GM12878 (cell line): Measurements from ENCODE around the gene SPATC1L. TPM values are rescaled to one million over a fixed set of nuclear protein-coding genes. Genes with fewer than 3 reads are reported as not detected.

Source experiments
- ATAC-seq: fragments of 200-7000 bp; cut with Tn5 transposase; 3 replicates; pipeline ENCODE4 v1.9.1; 2020; ENCODE audit warnings: mild to moderate bottlenecking, moderate library complexity
- BruUV-seq: library from RNA; stranded (reverse); fragments of 400-500 nt; replicated peaks from 2 replicates; lab custom pipeline; 2021; lab: Mats Ljungman, UMichigan
- CTCF ChIA-PET: fragments of 300-600 bp; sonication (Branson Sonifier 250); formaldehyde crosslinking; extraction: SDS; loops from one replicate; lab custom pipeline; 2021; ENCODE audit warnings: inconsistent platforms; lab: Yijun Ruan, JAX
- POLR2A ChIA-PET: fragments of 350-600 bp; formaldehyde crosslinking; extraction: SDS; loops from one replicate; lab custom pipeline; 2021; ENCODE audit warnings: inconsistent platforms; lab: Charles Lee
- RAD21 ChIA-PET: fragments of 300-600 bp; sonication (Branson Sonifier 250); formaldehyde crosslinking; loops from one replicate; lab custom pipeline; 2023; ENCODE audit warnings: antibody characterized with exemption; ENCODE audit not compliant: unreplicated experiment; lab: Charles Lee
- SMC1A ChIA-PET: fragments of 300-600 bp; sonication (Branson Sonifier 250); formaldehyde crosslinking; loops from one replicate; lab custom pipeline; 2023; ENCODE audit not compliant: unreplicated experiment, uncharacterized antibody; lab: Charles Lee
- DNase-seq: peaks from one replicate; pipeline ENCODE4 v3.0.0-alpha.2; 2011; ENCODE audit warnings: low read depth, low spot score
- FAIRE-seq: peaks from 3 replicates; lab custom pipeline; 2011; peaks lifted over from hg19 to GRCh38; lab: Jason Lieb, UNC
- H2AFZ ChIP-seq: 2 replicates; pipeline ENCODE4 v1.6.0; 2011; ENCODE audit warnings: low read depth, low read length, control low read depth; ENCODE audit not compliant: control insufficient read depth
- H3K27ac ChIP-seq: 2 replicates; pipeline ENCODE4 v1.5.1; 2011; ENCODE audit warnings: control low read depth; ENCODE audit not compliant: control insufficient read depth, insufficient read depth
- H3K27me3 ChIP-seq, 2 experiments: replicated peaks in 1 of 2; 2 replicates each; pipeline versions ENCODE4 v1.6.0 to v1.6.1; 2011; ENCODE audit warnings: low read length in 1 of 2; ENCODE audit not compliant: control insufficient read depth in 2 of 2, insufficient read depth in 2 of 2
- H3K36me3 ChIP-seq, 2 experiments: 2 replicates each; pipeline ENCODE4 v1.5.1; 2011; ENCODE audit warnings: low read length in 1 of 2; ENCODE audit not compliant: control insufficient read depth in 2 of 2, insufficient read depth in 2 of 2
- H3K4me1 ChIP-seq: 2 replicates; pipeline ENCODE4 v1.6.1; 2011; ENCODE audit warnings: mild to moderate bottlenecking, low read length, moderate library complexity, mixed read lengths; ENCODE audit not compliant: control insufficient read depth, insufficient read depth
- H3K4me2 ChIP-seq: 2 replicates; pipeline ENCODE4 v1.6.0; 2011; ENCODE audit warnings: control low read depth; ENCODE audit not compliant: control insufficient read depth, insufficient read depth
- H3K4me3 ChIP-seq: fragments of 200-600 bp; sonication (generic); 2 replicates; pipeline ENCODE4 v1.5.1; 2016
- H3K79me2 ChIP-seq: 2 replicates; pipeline ENCODE4 v1.6.0; 2011; ENCODE audit warnings: low read length; ENCODE audit not compliant: control insufficient read depth, insufficient read depth
- H3K9ac ChIP-seq: 2 replicates; pipeline ENCODE4 v1.8.0; 2011; ENCODE audit warnings: low read length, control low read depth, mixed read lengths; ENCODE audit not compliant: control insufficient read depth, insufficient read depth
- H3K9me3 ChIP-seq: replicated peaks from 3 replicates; pipeline ENCODE4 v1.5.1; 2011; ENCODE audit warnings: mild to moderate bottlenecking, low read length; ENCODE audit not compliant: control insufficient read depth, insufficient read depth
- H4K20me1 ChIP-seq: 2 replicates; pipeline ENCODE4 v1.6.0; 2011; ENCODE audit not compliant: control insufficient read depth, insufficient read depth
- CEBPB ChIP-seq, 2 experiments: fragments of 150-350 bp in 1 of 2; IDR thresholded peaks; 2 replicates each; pipeline ENCODE4 v1.6.1; 2012 to 2014; ENCODE audit warnings: low read depth in 2 of 2, low read length in 2 of 2, borderline replicate concordance in 1 of 2, inconsistent platforms in 1 of 2
- DPF2 ChIP-seq: fragments of 450-650 bp; IDR thresholded peaks from 2 replicates; pipeline ENCODE4 v1.6.1; 2017; ENCODE audit warnings: mild to moderate bottlenecking
- EZH2 ChIP-seq: IDR thresholded peaks from 2 replicates; pipeline ENCODE4 v1.6.1; 2012; ENCODE audit warnings: low read depth, mild to moderate bottlenecking, control low read depth, inconsistent platforms, low read length, borderline replicate concordance; ENCODE audit not compliant: control insufficient read depth
- FOXM1 ChIP-seq: IDR thresholded peaks from 2 replicates; pipeline ENCODE4 v1.6.1; 2012; ENCODE audit warnings: low read depth, mild to moderate bottlenecking, inconsistent platforms, low read length, moderate library complexity
- HDGF ChIP-seq: fragments of 450-650 bp; IDR thresholded peaks from 2 replicates; pipeline ENCODE4 v1.6.1; 2016; ENCODE audit warnings: antibody characterized with exemption
- NBN ChIP-seq: fragments of 450-650 bp; IDR thresholded peaks from 2 replicates; pipeline ENCODE4 v1.6.1; 2016
- PAX8 ChIP-seq: fragments of 450-650 bp; IDR thresholded peaks from 2 replicates; pipeline ENCODE4 v1.6.1; 2017; ENCODE audit warnings: mild to moderate bottlenecking, moderate library complexity
- PML ChIP-seq: IDR thresholded peaks from 2 replicates; pipeline ENCODE4 v1.6.1; 2012; ENCODE audit warnings: low read length, inconsistent platforms
- RBBP5 ChIP-seq: fragments of 200-600 bp; sonication (generic); conservative IDR thresholded peaks from 2 replicates; pipeline ENCODE4 v1.6.1; 2016
- SKIL ChIP-seq: fragments of 450-650 bp; IDR thresholded peaks from 2 replicates; pipeline ENCODE4 v1.6.1; 2017; ENCODE audit warnings: mild to moderate bottlenecking, low read depth, inconsistent platforms; ENCODE audit not compliant: poor library complexity, severe bottlenecking
- TAF1 ChIP-seq: IDR thresholded peaks from 2 replicates; pipeline ENCODE4 v1.6.1; 2011; ENCODE audit warnings: mild to moderate bottlenecking, low read depth, low read length, borderline replicate concordance
- TCF12 ChIP-seq: IDR thresholded peaks from 2 replicates; pipeline ENCODE4 v1.6.1; 2011; ENCODE audit warnings: low read depth, mild to moderate bottlenecking, low read length
- YBX1 ChIP-seq: fragments of 450-650 bp; IDR thresholded peaks from 2 replicates; pipeline ENCODE4 v1.6.1; 2016; ENCODE audit warnings: antibody characterized with exemption
- WGBS: methylation state at CpG from one replicate; pipeline ENCODE4 v1.1.6; 2016; ENCODE audit warnings: low lambda C conversion rate; ENCODE audit not compliant: insufficient replicate concordance, insufficient coverage; ENCODE audit errors: missing lambda C conversion rate; 5-methylcytosine and 5-hydroxymethylcytosine counted together
- in situ Hi-C: fragments of 300-500 bp; cut with MboI; formaldehyde crosslinking; loops from 9 replicates; pipeline ENCODE4 v1.14.3; 2018; ENCODE audit warnings: mixed read lengths
- intact Hi-C: fragments of 100-400 bp; cut with micrococcal nuclease; formaldehyde crosslinking; loops from one replicate; pipeline ENCODE4 v1.14.2; 2022; ENCODE audit not compliant: unreplicated experiment
- polyA plus RNA-seq, 11 experiments: library from polyadenylated mRNA; depleted of rRNA in 4 of 11; unstranded in 6 of 11; stranded (reverse) in 5 of 11; fragments of >200 nt; fragmentation: Nextera tagmentation in 4 of 11; fragmentation: Illumina TruSeq in 1 of 11; extraction: Ambion mirVana in 4 of 11; extraction: Trizol in 1 of 11; gene quantifications; 1 replicate in 1 of 11; 2 replicates in 10 of 11; pipeline versions ENCODE4 v1.2.1 to v1.2.3, GENCODE V29; 2011 to 2016; ENCODE audit warnings: inconsistent platforms in 2 of 11, missing spikeins in 2 of 11, low read depth in 1 of 11
- total RNA-seq, 4 experiments: library from RNA; depleted of rRNA in 3 of 4; stranded (reverse); fragments of >200 nt in 3 of 4; fragmentation: Illumina TruSeq in 1 of 4; extraction: Trizol in 1 of 4; gene quantifications; 2 replicates each; pipeline versions ENCODE4 v1.2.1 to v1.2.3, GENCODE V29; 2013 to 2021

SPATC1L gene
- total and polyA plus RNA-seq, 10 of the 15 experiments (the other 5 are each of a cell fraction or from before 2014, with no cell fraction given): 1.4 to 16.0 (median 7.0) TPM; not detected in 2

- ChIA-PET RAD21 (no interaction called here), POLR2A (no interaction called here), CTCF (no interaction called here), SMC1A (no interaction called here)
- no peak overlapping the region for H3K9ac ChIP-seq
- WGBS: over 99% methylated on average over 10 of the region's 10 CpGs
- no peaks in the 10 kb centered on the region for H3K4me1 ChIP-seq
- H3K27me3 ChIP-seq: no peaks in the 10 kb centered on the region
- H3K9me3 ChIP-seq: no peaks in the 10 kb centered on the region
- H3K27ac ChIP-seq: no peak overlapping the region
- no peak overlapping the region for H2AFZ ChIP-seq
- ATAC-seq (no peak), FAIRE-seq (no peak), DNase-seq (no peak)
- no peaks in the 10 kb centered on the region for H4K20me1 ChIP-seq
- H3K4me2 ChIP-seq: no peak overlapping the region
- H3K36me3 ChIP-seq: peaks cover 11 to 15% of the 10 kb centered on the region in 2 experiments
- no peak for TF ChIP-seq SKIL
- no peak for TF ChIP-seq HDGF
- no peak for TF ChIP-seq EZH2
- no peak for TF ChIP-seq TCF12
- no peak for TF ChIP-seq RBBP5
- no peak for TF ChIP-seq PML
- TF ChIP-seq FOXM1: no peak
- TF ChIP-seq DPF2: no peak
- TF ChIP-seq CEBPB (IDR thresholded peaks at IDR 0.05; ENCODE audit: borderline replicate concordance in 1 of 2, low read depth in 2 of 2, low read length in 2 of 2): no peak
- TF ChIP-seq YBX1: no peak
- no peak for TF ChIP-seq NBN
- no peak for TF ChIP-seq PAX8
- no peak for TF ChIP-seq TAF1
- H3K4me3 ChIP-seq: no peak overlapping the region
- intact Hi-C loops: no loop called here
- in situ Hi-C loops: no loop called here
- BruUV-seq: no TSS peak
- no peaks in the 10 kb centered on the region for H3K79me2 ChIP-seq
Observed at GRCh38 chr21:46193829-46194373, 9.6 kb upstream of the SPATC1L start.
